HG02885 (cell line): ENCODE results near the gene FFAR3.
"Not testable (repeated sequence)": the region's sequence is repeated elsewhere in the genome, so short reads cannot be mapped to it uniquely, and the experiment has no call there.

ENCODE experiments used
- ATAC-seq: cut with Tn5 transposase; IDR thresholded peaks from one replicate; pipeline ENCODE4 v1.9.1; 2021; ENCODE audit warnings: mild to moderate bottlenecking; ENCODE audit not compliant: unreplicated experiment, poor library complexity

The FFAR3 gene

GRCh38 chr19:35370722-35371121 is 12.5 kb downstream of the FFAR3 start, which contains the start of gene GPR42:
Gene GPR42, plus strand, starts transcription at chr19:35371068. Its CDS starts 292 bp downstream, at chr19:35371360.
- ATAC-seq = no peak

GRCh38 chr19:35373492-35373891 is 15.2 kb downstream of the FFAR3 start:
- ATAC-seq = no peak

- not testable (repeated sequence) for ATAC-seq
Observed at GRCh38 chr19:35374031-35374430, 15.8 kb downstream of the FFAR3 start.

- ATAC-seq = no peak
Observed at GRCh38 chr19:35375505-35376307, 17.4 kb downstream of the FFAR3 start.

- ATAC-seq = no peak
Observed at GRCh38 chr19:35377656-35378055, 19.4 kb downstream of the FFAR3 start.

GRCh38 chr19:35378356-35378755 is 20.1 kb downstream of the FFAR3 start:
- no peak for ATAC-seq

- ATAC-seq = not testable (repeated sequence)
Observed at GRCh38 chr19:35379545-35379944, 21.3 kb downstream of the FFAR3 start.

GRCh38 chr19:35379992-35380391 is 21.7 kb downstream of the FFAR3 start:
- no peak for ATAC-seq

- no peak for ATAC-seq
Observed at GRCh38 chr19:35380450-35381124, 22.3 kb downstream of the FFAR3 start.

- ATAC-seq = no peak
Observed at GRCh38 chr19:35381318-35381717, 23.1 kb downstream of the FFAR3 start.

GRCh38 chr19:35381926-35382325 is 23.7 kb downstream of the FFAR3 start:
- no peak for ATAC-seq

- no peak for ATAC-seq
Observed at GRCh38 chr19:35383536-35383935, 25.3 kb downstream of the FFAR3 start.

GRCh38 chr19:35388277-35389054 is 30.2 kb downstream of the FFAR3 start:
- no peak for ATAC-seq

- ATAC-seq = no peak
Observed at GRCh38 chr19:35389192-35389861, 31.1 kb downstream of the FFAR3 start.

GRCh38 chr19:35392742-35393715 is 34.8 kb downstream of the FFAR3 start:
- ATAC-seq = no peak

- no peak for ATAC-seq
Observed at GRCh38 chr19:35395382-35396199, 37.3 kb downstream of the FFAR3 start.

GRCh38 chr19:35396240-35396885 is 38.1 kb downstream of the FFAR3 start:
- no peak for ATAC-seq

- ATAC-seq = no peak
Observed at GRCh38 chr19:35397064-35397463, 38.8 kb downstream of the FFAR3 start.
